Hindlimb muscle (tissue), 1 donor: ENCODE data around the gene SLAIN2. TPM values are rescaled to one million over a fixed set of nuclear protein-coding genes. Genes with fewer than 3 reads are reported as not detected.
A peak's percentile ranks its signal among the peaks of the same experiment; 100 is the strongest.

Experiments
- DNase-seq: peaks from one replicate; pipeline ENCODE4 v3.0.0-alpha.2; 2013
- polyA plus RNA-seq: library from polyadenylated mRNA; unstranded; fragments of 120-200 nt; gene quantifications from one replicate; pipeline ENCODE4 v1.2.1, GENCODE V29; 2013; ENCODE audit not compliant: insufficient read length

Gene SLAIN2
- polyA plus RNA-seq, 1 donor, result 61.5 TPM

DNA sequence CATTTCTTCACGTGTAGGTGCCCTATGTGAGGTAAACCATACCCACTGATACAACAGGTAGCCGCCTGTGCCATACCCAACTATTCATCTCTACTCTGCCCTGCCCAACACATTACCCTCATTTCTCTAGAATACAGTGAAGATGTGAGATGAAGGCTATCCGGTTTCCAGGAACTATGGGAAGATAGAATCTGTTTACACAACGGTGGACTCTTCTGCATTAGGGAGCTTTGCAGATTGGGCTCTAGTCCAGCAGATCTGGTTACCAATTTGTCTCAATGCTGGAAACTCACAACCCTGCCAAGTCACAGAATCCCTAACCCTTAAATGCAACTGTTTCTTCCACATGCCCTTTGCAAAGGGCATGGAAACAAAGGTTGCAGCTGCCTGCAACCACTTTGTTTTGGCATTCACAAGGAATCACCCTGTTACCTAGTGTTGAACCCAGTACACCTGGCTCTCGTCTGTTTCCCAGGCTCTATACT is 6.4 kb upstream of the SLAIN2 start:
- no peak for DNase-seq

- DNase-seq, result no peak
Measured at GRCh38 chr4:48336146-48336870, 5.0 kb upstream of the SLAIN2 start.

GRCh38 chr4:48337731-48338130 is 3.6 kb upstream of the SLAIN2 start:
- DNase-seq, result no peak

- DNase-seq, result no peak
Measured at GRCh38 chr4:48339642-48340041, 1.7 kb upstream of the SLAIN2 start.

- DNase-seq, result peak; percentile 59
Measured at GRCh38 chr4:48340276-48340964, 909 bp upstream of the SLAIN2 start.

- peak; percentile 75 for DNase-seq
Measured at GRCh38 chr4:48341776-48342605, 662 bp downstream of the SLAIN2 start.

GRCh38 chr4:48342606-48342880 is 1.2 kb downstream of the SLAIN2 start:
- no peak for DNase-seq

DNA sequence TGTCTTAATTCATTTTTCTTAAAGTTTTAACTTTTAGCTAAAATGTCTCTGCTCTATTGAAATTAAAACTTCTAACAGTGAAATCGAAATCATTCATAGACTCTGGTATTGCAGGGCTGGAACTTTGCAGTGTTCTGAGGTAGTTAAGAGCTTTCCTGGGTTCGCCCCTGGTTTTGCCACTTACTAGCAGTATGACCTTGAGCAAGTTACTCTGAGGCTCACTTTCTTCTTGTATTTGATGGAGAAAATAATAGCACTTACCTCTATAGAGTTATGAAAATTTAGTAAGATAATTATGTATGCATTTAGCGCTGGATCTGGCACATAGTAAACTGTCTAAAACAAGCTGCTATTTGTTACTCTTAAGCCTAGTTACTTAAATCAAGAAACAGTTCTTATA is 1.7 kb downstream of the SLAIN2 start:
- DNase-seq, result no peak

DNA sequence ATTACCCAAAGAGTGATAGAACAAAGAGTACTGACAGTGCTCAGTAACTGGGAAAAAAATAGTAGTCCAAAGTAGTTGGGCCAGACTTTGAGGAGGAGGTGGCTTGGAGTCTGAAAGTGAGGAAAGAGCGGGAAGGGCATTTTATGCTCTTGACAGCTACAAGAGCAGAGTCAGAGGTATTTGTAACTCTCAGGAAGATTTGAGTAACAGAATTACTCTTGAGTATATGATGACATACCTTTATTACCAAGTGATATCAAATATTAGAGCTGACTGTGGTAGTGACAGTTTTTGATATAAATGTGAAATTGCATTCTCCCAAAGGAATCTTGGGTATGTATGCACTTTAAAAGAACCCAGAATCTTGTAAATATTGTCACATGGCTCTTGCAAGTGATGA is 2.2 kb downstream of the SLAIN2 start:
- no peak for DNase-seq

DNA sequence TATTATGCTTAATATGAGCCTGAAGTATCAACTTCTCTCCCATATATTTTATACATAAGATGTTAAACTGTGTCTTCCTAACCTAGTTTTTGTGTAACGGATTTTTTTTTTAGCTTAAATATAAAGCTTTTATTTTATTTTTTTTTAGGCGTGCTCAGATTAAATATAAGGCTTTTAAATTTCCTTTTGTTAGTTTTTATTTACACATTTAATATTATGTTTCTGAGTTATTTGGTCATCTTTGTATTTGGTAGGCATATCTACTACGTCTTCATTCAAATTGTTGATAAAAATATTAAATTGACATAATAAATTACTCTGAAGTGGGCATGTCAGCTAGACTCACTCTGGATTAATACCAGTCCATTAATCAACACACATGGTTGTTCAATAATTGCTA is 4.2 kb downstream of the SLAIN2 start:
- DNase-seq, result no peak

DNA sequence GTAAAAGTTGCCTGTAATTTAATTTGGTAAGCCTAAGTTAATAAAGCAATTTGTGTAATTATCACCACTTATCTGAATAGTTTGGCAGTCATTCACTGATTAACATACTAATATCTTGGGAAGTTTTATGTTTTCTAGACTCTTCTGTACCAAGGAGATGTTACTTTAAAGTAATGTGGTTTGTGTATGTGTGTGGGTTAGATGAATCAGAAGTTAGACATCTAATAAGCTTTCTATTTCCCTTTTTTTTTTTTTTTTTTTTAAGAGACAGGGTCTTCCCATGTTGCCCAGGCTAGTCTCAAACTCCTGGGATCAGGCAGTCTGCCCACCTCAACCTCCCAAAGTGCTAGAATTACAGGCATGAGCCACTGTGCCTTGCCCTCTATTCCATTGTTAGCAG is 5.3 kb downstream of the SLAIN2 start:
- no peak for DNase-seq

DNA sequence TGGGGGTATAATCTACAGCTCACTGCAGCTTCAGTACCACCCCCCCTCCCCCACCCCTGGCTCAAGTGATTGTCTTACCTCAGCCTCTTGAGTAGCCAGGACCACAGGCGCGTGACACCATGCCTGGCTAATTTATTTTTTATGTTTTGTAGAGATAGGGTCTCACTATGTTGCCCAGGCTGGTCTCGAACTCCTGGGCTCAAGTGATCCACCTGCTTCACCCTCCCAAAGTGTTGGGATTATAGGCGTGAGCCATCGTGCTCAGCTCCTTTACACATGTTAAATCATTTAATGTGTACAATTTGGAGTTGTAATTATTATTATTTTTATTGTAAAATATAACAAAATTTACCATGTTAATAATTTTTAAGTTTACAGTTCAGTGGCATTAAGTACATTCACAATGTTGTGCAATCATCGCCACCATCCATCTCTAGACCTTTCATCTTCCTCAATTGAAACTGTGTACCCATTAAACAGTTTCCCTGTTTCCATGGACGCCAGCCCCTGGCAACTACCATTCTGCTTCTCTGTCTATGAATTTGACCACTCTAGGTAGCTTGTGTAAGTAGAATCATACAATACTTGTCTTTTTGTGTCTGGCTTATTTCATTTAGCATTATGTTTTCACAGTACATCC is 6.1 kb downstream of the SLAIN2 start:
- no peak for DNase-seq

- no peak for DNase-seq
Measured at GRCh38 chr4:48350871-48351270, 9.5 kb downstream of the SLAIN2 start.

- no peak for DNase-seq
Measured at GRCh38 chr4:48352793-48353192, 11.5 kb downstream of the SLAIN2 start.

GRCh38 chr4:48356355-48356754 is 15.0 kb downstream of the SLAIN2 start:
- DNase-seq, result no peak

- no peak for DNase-seq
Measured at GRCh38 chr4:48360285-48361011, 19.1 kb downstream of the SLAIN2 start.

- DNase-seq, result peak; percentile 15
Measured at GRCh38 chr4:48361012-48361400, 19.7 kb downstream of the SLAIN2 start.

DNA sequence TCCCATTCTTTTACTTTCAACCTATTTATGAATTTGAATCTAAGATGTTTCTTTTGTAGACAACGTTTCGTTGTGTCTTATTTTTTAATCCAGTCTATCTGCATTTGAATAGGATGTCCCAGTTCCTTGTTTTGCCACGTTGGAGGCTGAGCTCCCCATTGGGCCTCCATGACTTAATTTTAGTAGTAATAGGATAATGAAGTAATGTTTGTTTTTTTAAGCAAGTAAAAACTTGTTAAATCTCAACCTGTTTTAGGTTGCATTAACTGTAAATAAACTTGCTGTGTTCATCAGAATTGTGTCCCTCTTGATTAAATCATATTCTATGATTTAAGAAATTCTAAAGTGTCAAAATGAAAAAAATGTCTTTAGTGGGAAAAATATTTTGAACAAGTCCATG is 25.3 kb downstream of the SLAIN2 start:
- DNase-seq, result no peak

DNA sequence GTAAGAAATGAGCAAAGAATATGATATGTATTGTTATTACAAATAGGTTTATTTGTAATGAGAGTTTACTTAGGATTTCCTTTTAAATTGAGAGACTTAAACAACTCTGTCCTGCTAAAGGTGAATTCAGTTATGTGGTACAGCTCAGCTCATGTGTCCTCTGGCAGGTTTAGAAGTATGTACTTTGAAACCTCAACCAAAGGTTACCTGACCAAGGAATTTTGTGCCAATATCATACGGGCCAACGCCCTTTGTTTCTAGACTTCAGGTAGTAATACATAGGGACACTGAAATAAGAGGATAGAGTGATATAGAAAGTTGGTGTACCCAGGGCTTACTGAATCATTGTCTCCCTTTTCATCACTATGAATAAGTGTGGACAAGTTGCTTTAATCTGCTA is 25.7 kb downstream of the SLAIN2 start:
- DNase-seq, result no peak

DNA sequence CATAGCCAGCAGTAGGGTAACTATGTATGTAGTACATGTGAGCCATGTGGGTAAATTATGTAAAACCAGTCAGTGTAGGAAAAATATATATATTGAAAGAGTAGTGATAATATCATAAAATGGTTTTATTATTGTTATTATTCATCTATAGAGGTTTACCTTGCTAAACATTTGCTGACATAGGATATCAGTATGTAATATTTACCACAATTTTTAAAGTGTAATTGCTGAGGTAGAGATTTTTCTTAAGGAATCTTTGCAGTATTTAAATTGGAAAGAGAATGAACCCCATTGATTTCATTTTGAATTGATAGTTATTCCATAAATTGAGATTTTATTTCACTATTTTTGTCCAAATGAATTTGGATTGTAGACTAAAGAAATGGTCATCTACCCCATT is 27.1 kb downstream of the SLAIN2 start:
- DNase-seq, result no peak

GRCh38 chr4:48369248-48369647 is 27.9 kb downstream of the SLAIN2 start:
- no peak for DNase-seq

DNA sequence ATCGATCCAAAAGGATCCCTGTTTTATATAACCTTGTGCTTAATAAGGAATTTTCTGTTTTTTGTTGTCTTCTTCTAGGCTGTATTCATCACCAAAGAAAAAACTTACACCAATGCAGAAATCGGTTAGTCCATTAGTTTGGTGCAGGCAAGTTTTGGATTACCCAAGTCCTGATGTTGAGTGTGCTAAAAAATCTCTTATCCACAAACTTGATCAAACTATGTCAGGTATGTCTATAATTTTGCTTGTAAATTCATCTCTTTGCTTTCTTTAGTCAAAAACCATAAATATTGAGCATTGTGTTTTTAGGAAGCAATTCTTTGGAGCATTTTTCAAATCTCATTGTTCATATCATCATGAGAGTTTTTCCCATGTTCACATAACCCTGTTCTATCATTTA is 28.4 kb downstream of the SLAIN2 start:
- no peak for DNase-seq
